Endothelial cell of hepatic sinusoid (primary cell): ENCODE results near the gene PAK4.

ENCODE experiments used
- in situ Hi-C: cut with HindIII; loops from 2 replicates; pipeline ENCODE4 v1.10.0; 2017; ENCODE audit warnings: low sequenced_read_pairs

Gene PAK4

DNA sequence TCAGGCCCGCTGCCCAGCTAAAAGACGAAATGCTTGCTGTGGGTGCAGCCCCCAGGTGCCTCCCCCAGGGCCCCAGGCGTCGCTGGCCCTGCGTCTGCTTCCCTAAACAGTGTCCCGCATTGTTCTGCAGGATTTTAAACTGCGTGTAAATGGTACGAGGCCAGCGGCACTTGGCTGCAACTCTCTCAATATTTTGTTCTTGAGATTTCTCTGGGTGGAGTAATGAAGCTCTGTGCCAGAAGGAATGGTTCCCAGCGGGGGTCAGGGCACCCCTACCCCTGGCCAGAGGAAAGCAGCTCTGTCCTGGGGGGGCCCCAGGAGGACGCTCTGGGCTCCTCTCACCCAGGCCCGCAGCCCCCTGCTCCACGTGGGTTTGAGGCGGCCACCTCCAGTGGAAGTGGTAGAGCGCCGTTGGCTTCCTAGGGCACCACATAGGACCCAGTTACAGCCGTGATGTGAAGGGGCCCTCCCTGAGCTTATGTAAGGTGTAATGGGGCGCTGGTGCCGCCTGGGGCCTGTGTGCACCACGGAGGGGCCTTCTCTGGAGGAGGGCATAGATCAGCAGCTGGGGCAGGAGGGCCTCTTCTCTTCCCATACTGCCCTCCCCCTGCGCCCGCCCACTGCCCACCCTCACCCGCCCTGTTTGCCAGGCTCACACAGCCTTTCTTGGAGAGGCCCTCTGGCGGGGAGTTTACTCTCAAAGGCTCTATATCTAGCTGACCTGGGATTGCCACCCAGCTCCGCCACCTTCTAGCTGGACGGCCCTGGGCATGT is 19.8 kb downstream of the PAK4 start:
- in situ Hi-C loops = no loop called here

DNA sequence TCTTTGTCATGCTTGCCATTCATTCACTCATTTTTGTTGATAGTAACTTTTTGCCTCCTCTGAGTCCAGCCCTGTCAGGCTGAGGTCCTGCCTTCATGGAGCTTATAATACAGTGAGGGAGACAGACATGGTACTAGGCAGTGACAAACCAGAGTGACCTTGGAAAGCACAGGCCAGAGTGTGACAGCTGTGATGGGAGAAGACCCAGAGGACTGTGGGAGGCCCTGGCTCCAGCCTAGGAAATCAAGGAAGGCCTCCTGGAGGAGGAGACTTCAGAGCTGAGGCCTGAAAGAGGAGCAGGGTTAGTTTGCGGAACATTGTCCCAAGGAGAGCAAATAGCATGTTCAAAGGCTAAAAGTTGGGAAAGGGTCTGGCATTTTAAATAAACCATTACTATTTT is 20.5 kb downstream of the PAK4 start:
- in situ Hi-C loops = no loop called here

DNA sequence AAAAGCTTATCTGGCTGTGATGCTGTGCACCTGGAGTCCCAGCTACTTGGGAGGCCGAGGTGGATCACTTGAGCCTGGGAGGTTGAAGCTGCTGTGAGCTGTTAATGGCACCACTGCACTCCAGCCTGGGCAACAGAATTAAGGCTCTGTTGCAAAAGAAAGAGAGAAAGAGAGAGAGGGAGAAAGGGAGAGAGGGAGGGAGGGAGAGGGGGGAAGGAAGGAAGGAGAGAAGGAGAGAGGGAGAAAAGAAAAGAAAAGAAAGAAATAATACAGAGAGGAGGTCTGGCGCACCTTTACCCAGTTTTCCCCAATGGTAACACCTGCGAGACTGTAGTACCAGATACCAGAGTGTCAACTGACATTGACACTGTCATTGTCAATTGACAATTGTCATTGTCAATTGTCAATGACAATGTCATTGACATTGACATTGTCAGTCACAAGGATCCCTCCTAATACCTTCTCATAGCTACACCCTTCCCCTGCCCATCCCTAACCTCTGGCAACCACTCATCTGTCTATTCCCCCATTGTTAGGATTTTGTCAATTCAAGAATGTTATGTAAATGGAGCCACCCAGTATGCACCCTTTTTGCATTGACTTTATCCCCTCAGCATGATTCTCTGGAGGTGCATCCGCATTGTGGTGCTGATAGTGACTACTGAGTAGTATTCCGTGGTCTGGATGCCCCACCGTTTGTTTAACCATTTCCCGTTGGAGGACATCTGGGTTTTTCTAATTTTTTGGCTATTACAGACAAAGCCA is 21.3 kb downstream of the PAK4 start:
- in situ Hi-C loops = no loop called here

DNA sequence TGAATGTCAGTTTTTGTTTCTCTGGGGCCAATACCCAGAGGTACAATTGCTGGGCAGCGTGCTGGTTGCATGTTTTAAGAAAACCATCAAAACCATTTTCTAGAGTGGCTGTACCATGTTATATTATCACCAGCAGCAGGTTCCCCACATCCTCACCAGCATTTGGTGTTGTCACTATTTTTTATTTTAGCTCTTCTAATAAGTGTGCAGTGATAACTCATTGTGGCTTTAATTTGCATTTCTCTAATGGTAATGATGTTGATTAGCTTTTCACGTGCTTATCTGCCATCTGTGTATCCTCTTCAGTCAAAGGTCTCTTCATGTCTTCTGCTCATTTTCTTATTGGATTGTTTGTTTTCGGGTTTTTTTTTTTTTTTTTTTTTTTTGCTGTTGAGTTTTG is 21.9 kb downstream of the PAK4 start:
- in situ Hi-C loops = no loop called here

DNA sequence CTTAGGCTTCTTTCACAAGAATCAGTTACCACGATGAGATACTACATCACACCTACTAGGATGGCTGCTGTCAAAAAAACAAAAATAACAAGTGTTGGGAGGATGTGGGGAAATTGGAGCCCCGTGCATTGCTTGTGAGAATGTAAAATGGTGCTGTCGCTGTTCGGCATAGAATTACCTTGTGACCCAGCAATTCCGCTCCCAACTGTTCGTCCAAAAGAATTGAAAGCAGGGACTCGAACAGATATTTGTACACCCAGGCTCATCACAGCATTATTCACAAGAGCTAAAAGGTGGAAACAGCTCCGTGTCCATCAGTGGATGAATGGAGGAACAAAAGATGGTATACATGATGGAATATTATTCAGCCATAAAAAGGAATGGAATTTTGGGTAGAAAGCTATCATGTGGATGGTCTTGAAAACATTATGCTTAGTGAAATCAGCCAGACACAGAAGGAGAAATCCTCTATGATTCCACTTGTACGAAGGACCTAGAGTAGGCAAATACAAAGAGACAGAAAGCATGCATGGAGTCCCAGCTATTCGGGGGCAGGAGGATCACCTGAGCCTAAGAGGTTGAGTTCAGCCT is 23.4 kb downstream of the PAK4 start:
- in situ Hi-C loops = no loop called here

DNA sequence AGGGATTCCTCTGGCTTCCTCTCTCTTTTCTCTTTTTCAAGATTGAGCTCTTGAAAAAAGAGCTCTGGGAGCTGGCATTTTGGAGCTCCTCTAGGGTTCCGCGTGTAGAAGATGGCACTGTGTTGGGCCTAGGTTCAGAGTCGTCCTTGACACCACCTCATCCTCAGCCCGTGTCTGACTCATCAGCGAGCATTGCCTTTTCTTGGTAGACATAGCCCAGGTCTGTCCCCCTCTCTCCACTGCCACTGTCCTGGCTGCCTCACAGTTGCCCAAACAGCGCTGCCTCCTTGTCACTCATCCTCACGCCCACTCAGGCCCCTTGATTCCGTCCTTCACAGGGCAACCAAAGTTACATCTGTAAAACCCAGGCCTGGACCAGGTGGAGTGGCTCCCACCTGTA is 24.6 kb downstream of the PAK4 start:
- in situ Hi-C loops = no loop called here

DNA sequence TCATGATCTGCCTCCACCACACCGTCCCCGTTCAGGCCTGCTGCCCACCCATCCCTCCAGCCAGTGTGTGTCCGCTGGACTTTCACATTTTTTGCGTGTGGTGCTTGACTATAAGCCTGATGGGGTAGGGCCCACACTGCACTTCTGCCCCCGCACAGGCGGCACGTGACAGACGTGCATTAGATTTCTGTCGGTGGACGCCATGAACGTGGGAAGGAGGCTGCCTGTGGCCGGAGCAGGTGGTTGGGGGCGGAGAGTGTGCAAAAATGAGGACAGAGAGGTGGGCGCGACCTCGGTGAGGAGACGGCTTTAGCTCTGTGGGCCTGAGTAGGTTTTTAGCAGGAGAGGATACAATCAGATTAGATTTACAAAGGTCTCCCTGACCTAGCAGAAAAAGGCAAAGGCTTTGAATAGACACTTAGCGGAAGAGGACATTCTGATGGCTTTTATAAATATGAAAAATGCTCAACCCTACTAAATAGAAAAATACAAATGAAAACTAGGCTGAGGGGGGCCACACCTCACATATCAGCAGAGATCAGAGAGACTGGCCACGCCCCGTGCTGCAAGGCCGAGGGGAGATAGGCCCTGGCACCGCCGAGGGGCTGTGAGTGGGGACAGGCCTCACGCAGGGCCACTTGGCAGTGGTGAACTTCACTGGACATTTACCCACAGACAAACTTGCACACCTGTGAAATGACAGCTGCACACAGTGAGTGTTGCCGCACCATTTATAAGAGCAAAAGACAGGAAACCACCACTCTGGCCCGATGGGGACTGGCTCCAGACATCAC is 25.4 kb downstream of the PAK4 start:
- in situ Hi-C loops = no loop called here

DNA sequence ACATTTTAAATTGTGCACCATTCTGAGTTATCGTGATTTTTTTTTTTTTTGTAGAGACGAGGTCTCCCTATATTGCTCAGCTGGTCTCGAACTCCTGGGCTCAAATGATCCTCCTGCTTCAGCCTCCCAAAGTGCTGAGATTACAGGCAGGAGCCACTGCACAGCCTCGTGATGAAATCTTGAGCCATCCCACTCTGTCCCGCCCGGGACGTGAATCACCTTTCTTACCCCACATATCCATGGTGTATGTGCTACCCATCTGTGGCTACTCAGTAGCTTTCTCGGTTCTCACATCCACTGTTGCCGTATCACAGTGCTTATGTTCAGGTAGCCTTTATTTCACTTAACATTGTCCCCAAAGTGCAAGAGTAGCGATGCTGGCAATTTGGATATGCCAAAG is 26.5 kb downstream of the PAK4 start:
- in situ Hi-C loops = no loop called here

DNA sequence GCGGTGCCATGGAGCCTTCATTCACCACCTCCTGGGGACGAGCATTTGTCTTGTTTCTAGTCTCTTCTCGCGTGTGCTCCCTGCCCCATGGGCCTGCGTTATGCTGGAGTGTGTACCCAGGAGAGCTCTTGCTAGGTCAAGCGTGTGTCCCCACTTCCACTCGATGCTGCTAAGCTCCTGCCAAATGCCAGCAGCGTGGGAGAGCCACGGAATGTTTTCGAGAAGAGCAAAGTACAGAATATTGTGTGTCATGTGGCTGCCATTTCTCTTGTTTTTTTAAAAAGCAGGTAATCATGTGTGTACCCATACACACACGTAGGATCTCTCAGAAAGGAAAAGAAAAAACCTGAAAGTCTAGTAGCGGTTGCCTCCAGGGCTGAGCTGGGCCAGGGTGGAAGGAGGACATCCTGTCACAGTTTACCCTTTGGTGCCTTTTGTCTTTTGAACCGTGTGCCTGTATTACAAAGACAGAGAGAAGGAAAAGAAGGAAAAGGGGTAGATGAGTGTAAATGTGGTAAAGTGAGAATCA is 28.6 kb downstream of the PAK4 start:
- in situ Hi-C loops = no loop called here

DNA sequence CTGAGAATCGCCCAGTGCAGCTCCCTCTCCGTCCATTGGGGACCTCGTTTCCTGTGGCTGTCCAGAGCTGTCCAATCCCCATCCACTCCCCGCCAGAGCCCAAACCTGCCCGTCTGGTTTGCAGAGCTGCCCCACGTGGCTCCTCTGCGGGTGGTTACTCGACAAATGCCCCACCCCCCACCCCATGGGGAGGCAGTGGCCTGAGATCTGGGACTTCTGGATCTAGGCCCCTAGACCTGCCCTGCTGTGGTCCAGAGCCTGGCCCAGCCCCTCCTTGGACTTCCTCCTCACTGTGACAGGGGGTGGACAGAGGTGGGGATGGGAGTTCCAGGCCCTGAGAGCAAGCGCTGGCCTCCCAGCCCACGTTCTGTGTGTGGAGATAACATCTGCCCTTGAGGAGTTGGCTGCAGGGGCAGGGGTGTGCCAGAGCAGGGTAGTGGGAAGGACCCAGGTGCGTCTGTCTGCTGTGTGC is 29.1 kb downstream of the PAK4 start:
- in situ Hi-C loops = no loop called here

DNA sequence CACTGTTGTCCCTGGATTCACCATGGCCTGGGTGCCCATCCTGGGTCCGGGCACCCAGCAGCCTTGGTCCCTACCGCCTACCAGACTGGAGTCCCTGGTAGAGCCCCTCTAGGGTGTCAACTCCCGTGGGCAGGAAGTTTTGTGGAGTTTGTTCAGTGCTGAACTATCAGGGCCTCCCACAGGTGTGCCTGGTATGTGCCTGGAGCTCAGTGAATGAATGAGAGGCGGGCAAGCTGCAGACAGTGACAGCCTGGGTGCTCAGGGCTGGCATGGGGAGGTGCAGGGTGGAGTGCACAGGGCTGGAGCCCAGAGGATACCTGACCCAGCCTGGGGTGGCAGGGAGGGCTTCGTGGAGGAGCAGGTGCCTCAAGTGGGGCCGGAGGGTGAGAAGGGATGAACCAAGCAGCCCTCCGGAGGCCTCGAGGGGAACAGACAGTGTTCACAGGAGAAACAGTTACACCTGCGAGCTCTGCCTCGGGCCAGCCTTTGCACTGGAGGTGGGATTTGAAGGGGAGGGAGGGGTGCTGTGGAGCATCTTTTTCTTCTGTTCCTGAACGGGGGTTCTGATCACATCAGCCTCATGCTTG is 29.6 kb downstream of the PAK4 start:
- in situ Hi-C loops = no loop called here

DNA sequence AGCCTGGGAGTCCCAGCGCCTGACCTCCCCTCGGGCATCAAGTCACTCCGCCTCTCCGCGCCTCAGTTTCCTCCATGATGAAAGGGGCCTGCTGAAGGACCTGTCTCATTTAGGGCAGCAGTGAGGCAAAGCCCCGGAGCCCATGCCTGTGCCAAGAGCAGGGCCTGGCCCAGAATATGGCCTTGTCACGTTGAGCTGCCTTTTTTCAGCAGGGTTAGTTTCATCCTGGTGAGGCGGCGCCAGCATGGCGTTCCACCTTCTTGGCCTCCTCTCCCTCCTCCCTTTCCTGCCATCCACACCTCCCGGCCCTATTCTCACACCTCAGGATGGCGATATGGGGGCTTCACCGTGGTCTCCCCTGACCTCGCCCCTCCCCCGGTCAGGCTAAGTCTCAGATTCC is 30.2 kb downstream of the PAK4 start:
- in situ Hi-C loops = no loop called here

DNA sequence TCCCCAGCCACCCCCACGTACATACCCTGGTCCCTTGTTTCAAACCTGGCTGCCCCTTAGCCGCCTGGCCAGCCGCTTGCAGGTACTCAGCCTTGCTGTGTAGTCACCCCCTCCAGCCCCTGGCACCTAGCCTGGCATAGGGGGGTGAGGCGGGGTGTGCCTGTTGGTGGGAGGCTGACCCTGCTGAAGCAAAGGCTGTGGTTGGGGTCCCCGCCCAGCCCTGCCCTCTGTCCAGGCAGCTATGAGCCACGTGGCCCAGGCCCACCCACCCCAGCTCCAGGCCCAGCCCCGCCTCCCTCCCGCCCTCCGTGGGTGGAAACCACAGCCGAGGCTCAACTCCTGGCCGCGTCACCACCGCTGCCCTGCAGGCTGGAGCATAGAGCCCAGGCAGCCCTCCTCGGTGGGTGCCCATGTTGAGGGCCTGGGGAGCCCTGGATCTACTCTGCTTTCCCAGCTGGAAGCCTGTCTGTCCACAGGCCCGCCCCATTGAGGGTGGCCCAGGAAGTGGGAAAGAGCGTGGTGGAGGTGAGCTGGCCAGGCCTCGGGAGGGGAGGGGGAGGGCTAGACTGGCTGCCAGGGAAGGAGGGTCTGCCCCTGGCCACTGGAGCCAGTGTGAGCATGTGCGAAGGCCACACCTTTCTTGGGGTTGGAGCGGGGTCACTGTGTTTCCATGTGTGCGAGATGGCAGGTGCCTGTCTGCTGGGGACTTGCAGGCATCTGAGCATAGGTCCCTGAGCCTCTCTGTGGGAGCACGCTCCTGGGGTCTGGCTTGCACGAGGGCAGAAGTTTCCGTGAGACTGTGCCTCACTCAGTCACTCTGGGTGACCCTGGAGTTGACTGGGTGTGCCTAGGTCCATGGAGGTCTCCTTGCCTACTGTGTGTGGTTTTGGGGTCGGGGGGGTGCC is 31.0 kb downstream of the PAK4 start:
- in situ Hi-C loops = no loop called here

DNA sequence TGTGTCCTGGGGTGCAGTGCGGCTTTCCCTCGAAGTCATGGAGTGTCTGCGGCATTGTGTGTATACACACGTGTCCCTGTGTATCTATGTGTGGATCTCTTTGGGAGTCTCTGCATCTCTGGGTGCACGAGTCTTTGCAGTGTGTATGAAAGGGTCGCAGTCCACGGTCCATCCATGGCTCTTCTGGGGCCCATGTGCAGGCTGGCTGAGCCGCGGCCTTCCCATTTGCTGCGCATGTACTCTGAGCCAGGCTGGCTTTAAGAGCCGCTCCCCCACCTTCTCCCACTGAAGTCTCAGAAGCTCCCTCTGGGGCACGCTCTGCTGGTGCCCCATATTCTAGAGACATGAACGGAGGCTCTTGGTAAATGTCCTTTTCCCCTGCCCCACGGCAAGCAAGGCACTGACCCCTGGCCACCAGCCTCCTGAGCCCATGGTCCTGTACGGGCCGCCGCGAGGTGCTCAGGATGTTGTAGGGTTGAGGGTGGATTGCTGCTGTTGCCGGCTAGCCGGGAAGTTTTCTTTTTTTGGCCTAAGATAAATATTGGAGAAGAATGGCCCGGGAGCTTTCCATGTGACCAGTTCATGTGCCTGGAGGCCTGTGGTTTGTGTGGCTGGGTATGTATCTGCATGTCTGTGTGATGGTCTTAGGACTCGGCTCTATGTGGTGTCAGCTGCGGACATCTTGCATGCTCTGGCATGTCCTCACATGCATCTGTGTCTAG is 31.9 kb downstream of the PAK4 start:
- in situ Hi-C loops = no loop called here

DNA sequence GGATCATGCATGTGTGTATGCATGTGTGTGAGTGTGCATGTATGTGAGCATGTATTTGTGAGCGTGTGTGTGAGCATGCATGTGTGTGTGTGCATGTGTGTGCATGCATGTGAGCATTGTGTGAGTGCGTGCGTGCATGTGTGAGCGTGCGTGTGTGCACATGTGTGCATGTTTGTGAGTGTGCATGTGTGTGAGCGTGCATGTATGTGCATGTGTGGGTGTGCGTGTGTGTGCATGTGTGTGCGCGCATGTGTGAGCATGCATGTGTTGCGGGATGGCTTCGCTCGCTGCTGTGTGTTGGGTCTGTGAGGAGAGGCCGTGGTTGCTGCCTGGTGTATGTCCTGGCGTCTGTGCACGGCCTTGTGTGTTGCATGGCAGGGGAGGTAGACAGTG is 32.4 kb downstream of the PAK4 start:
- in situ Hi-C loops = no loop called here

DNA sequence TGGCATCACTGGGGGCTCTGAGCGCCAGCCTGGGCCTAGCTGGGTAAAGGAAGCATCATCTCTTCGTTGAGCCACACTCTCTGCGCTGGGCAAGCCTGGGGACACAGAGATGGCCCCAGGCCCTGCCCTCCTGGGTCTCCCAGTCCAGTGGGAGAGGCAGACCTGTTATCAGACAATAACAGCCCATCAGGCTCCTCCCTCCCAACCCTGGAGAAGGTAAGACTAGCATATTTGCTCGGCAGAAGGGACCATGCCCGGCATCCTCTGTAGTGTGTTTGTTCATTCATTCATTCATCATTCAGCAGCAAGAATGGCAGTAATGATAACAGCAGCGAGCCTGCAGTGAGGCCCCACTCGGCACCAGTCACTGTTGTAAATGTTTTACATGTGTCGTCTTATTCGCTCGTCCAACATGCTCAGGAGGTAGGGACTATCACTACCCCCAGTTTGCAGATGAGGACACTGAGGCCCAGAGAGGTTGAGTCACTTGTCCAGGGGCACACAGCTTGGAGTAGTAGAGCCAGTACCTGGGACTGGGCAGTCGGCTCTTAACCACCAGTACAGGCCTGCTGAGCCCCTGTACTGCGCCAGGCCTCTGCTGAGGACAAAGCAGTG is 33.2 kb downstream of the PAK4 start:
- in situ Hi-C loops = no loop called here

DNA sequence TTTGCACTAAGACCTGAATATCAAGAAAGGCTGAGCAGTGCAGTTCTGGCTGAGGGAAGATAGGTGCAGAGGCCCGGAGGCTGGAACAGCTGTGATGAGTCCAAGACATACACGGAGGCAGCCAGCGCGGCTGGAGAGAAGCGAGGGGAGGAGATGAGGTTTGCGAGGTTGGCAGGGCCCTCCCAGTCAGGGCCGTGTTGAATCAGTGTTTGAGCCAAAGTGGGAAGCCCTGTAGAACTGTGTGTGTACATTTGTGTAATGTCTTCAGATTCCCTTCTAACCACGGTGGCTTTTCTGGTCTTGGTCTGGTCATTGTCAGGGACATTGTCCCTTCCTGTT is 34.9 kb downstream of the PAK4 start:
- in situ Hi-C loops = no loop called here

DNA sequence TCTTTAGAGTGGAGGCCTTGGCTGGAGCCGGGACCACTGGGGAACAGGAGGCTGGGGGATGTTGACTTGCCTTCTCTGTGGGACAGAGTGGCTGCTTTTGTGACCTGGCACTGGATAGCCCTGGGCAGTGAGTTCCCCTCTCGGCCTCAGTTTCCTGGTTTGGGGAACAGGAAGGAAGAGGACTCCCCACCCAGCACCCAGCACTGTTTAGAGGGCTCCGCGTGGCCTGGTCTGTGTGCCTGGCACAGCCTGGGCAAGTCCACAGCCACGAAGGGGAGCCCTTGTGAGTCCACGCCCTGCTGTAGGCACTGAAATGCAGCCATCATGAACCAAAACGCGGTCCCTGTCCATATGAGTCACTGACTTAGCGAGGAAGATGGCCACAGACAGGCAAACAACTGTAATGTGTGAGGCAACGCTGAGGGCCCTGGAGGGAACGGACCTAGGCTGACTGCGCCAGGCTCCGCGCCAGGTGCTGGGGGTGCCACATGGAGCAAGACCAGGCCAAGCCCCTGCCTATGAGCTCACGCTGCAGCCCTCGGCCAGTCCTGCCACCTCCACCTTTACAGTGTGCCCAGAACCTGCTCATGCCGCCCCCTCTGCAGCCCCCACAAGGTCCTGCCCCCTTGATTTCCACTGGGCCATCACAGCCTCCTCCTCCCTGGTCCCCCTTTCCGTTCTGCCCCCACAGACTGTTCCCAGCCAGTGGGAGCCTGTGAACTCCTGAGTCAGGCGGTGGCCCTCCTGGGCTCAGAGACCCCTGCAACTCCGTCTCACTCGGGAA is 35.5 kb downstream of the PAK4 start:
- in situ Hi-C loops = no loop called here
